ENCODE data around the gene FBXL7. TPM values are rescaled to one million over a fixed set of nuclear protein-coding genes. Genes with fewer than 3 reads are reported as not detected.

The FBXL7 gene
- total RNA-seq, 4 donors from 2014 or later: 2.0 to 6.8 (median 3.9) TPM

GRCh38 chr5:15897656-15898055 lies 397.7 kb downstream of the FBXL7 start:
- 82 to 92% methylated on average over 3 of the region's 3 CpGs for WGBS, 2 donors
- intact Hi-C loops (cut with DNase I; ENCODE audit: low total_unique reads): no loop called here

GRCh38 chr5:15898641-15899040 lies 398.7 kb downstream of the FBXL7 start:
- TF ChIP-seq CTCF (IDR thresholded peaks at IDR 0.05) (no peak), POLR2A (IDR thresholded peaks at IDR 0.05) (no peak)
- intact Hi-C loops (cut with DNase I; ENCODE audit: low total_unique reads): no loop called here
- 76% methylated on average over 6 of the region's 6 CpGs for WGBS, 2 donors
- no peak overlapping the region for H3K4me3 ChIP-seq (ENCODE audit: low read depth, poor library complexity, severe bottlenecking)
- no peak for DNase-seq (ENCODE audit: low spot score in 2 of 2)

More at GRCh38 chr5:15897656-15898055, 397.7 kb downstream of the FBXL7 start:
- no peak overlapping the region for H3K4me3 ChIP-seq (ENCODE audit: low read depth, poor library complexity, severe bottlenecking)
- TF ChIP-seq CTCF (IDR thresholded peaks at IDR 0.05) (no peak), POLR2A (IDR thresholded peaks at IDR 0.05) (no peak)
- DNase-seq (ENCODE audit: low spot score in 2 of 2): no peak

- intact Hi-C loops (cut with DNase I; ENCODE audit: low total_unique reads): no loop called here
- no peak for DNase-seq (ENCODE audit: low spot score in 2 of 2)
- no peak overlapping the region for H3K4me3 ChIP-seq (ENCODE audit: low read depth, poor library complexity, severe bottlenecking)
- TF ChIP-seq POLR2A (IDR thresholded peaks at IDR 0.05) (no peak), CTCF (IDR thresholded peaks at IDR 0.05) (no peak)
- 95 to 98% methylated on average over 1 of the region's 1 CpG for WGBS, 2 donors
Observed at GRCh38 chr5:15899481-15899880, 399.5 kb downstream of the FBXL7 start.

- TF ChIP-seq CTCF (IDR thresholded peaks at IDR 0.05): no peak
- TF ChIP-seq POLR2A (IDR thresholded peaks at IDR 0.05): no peak
- WGBS, 2 donors: 58 to 70% methylated on average over 2 of the region's 2 CpGs
- no peak overlapping the region for H3K4me3 ChIP-seq (ENCODE audit: low read depth, poor library complexity, severe bottlenecking)
- no peak for DNase-seq (ENCODE audit: low spot score in 2 of 2)
- intact Hi-C loops (cut with DNase I; ENCODE audit: low total_unique reads): no loop called here
Observed at GRCh38 chr5:15901151-15901550, 401.2 kb downstream of the FBXL7 start.

GRCh38 chr5:15902066-15902465 lies 402.1 kb downstream of the FBXL7 start:
- TF ChIP-seq POLR2A (IDR thresholded peaks at IDR 0.05): no peak
- TF ChIP-seq CTCF (IDR thresholded peaks at IDR 0.05): no peak
- intact Hi-C loops (cut with DNase I; ENCODE audit: low total_unique reads): no loop called here
- no peak overlapping the region for H3K4me3 ChIP-seq (ENCODE audit: low read depth, poor library complexity, severe bottlenecking)
- no peak for DNase-seq (ENCODE audit: low spot score in 2 of 2)
- 55 to 74% methylated on average over 6 of the region's 6 CpGs for WGBS, 2 donors

Data from lower leg skin (tissue), 4 donors.